ENCODE data around the gene RASL12.
A peak's percentile ranks its signal among the peaks of the same experiment; 100 is the strongest.

RASL12 gene

DNA sequence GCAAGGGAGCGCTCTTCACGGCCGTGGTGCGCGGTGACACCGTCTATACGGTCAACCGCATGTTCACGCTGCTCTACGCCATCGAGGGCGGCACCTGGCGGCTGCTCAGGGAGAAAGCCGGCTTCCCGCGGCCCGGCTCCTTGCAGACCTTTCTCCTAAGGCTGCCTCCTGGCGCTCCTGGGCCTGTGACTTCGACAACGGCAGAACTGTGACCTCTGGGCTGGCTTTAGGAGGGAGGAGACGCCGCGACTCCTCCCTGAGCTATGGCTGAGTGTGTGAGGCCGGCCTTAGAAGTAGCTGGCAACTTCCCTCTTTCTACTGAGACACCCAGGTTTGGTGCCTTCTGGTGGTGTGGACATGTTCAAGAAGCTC is 10.2 kb upstream of the RASL12 start:
- no peak for TF ChIP-seq POLR2AphosphoS5 (IDR thresholded peaks at IDR 0.05; ENCODE audit: low read depth)
- TF ChIP-seq, protein P1, sequence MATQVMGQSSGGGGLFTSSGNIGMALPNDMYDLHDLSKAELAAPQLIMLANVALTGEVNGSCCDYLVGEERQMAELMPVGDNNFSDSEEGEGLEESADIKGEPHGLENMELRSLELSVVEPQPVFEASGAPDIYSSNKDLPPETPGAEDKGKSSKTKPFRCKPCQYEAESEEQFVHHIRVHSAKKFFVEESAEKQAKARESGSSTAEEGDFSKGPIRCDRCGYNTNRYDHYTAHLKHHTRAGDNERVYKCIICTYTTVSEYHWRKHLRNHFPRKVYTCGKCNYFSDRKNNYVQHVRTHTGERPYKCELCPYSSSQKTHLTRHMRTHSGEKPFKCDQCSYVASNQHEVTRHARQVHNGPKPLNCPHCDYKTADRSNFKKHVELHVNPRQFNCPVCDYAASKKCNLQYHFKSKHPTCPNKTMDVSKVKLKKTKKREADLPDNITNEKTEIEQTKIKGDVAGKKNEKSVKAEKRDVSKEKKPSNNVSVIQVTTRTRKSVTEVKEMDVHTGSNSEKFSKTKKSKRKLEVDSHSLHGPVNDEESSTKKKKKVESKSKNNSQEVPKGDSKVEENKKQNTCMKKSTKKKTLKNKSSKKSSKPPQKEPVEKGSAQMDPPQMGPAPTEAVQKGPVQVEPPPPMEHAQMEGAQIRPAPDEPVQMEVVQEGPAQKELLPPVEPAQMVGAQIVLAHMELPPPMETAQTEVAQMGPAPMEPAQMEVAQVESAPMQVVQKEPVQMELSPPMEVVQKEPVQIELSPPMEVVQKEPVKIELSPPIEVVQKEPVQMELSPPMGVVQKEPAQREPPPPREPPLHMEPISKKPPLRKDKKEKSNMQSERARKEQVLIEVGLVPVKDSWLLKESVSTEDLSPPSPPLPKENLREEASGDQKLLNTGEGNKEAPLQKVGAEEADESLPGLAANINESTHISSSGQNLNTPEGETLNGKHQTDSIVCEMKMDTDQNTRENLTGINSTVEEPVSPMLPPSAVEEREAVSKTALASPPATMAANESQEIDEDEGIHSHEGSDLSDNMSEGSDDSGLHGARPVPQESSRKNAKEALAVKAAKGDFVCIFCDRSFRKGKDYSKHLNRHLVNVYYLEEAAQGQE (IDR thresholded peaks at IDR 0.05; ENCODE audit: insufficient replicate concordance, low read depth): no peak
- TF ChIP-seq GABPA (IDR thresholded peaks at IDR 0.05; ENCODE audit: low read depth): no peak
- TF ChIP-seq SPI1 (IDR thresholded peaks at IDR 0.05; ENCODE audit: borderline replicate concordance, low read depth): no peak
- TF ChIP-seq, protein P2, sequence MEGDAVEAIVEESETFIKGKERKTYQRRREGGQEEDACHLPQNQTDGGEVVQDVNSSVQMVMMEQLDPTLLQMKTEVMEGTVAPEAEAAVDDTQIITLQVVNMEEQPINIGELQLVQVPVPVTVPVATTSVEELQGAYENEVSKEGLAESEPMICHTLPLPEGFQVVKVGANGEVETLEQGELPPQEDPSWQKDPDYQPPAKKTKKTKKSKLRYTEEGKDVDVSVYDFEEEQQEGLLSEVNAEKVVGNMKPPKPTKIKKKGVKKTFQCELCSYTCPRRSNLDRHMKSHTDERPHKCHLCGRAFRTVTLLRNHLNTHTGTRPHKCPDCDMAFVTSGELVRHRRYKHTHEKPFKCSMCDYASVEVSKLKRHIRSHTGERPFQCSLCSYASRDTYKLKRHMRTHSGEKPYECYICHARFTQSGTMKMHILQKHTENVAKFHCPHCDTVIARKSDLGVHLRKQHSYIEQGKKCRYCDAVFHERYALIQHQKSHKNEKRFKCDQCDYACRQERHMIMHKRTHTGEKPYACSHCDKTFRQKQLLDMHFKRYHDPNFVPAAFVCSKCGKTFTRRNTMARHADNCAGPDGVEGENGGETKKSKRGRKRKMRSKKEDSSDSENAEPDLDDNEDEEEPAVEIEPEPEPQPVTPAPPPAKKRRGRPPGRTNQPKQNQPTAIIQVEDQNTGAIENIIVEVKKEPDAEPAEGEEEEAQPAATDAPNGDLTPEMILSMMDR (IDR thresholded peaks at IDR 0.05; ENCODE audit: insufficient read depth, low read length): no peak
- peaks cover 5% of the 10 kb centered on the region for H3K27me3 ChIP-seq (ENCODE audit: insufficient read depth, poor library complexity, severe bottlenecking)
- no peak overlapping the region for H3K27ac ChIP-seq (replicated peaks)
- DNase-seq (ENCODE audit: low read depth in 1 of 2, low spot score in 1 of 2): peak; percentile 20 to 54
- H3K4me3 ChIP-seq (replicated peaks; ENCODE audit: insufficient read depth, low read length): no peak overlapping the region

DNA sequence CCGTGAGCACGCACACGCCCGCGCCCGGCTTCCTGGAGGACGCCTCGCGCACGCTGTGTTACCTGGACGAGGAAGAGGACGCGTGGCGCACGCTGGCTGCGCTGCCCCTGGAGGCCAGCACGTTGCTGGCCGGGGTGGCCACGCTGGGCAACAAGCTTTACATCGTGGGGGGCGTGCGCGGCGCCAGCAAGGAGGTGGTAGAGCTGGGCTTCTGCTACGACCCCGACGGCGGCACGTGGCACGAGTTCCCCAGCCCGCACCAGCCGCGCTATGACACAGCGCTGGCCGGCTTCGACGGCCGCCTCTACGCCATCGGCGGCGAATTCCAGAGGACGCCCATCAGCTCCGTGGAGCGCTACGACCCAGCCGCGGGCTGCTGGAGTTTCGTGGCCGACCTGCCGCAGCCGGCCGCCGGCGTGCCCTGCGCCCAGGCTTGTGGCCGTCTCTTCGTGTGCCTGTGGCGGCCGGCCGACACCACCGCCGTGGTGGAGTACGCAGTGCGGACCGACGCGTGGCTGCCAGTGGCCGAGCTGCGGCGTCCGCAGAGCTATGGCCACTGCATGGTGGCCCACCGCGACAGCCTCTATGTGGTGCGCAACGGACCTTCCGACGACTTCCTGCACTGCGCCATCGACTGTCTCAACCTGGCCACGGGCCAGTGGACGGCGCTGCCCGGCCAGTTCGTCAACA is 9.6 kb upstream of the RASL12 start:
- H3K4me3 ChIP-seq (replicated peaks; ENCODE audit: insufficient read depth, low read length): no peak overlapping the region
- H3K27ac ChIP-seq (replicated peaks): no peak overlapping the region
- no peak for DNase-seq (ENCODE audit: low read depth in 1 of 2, low spot score in 1 of 2)
- no peaks in the 10 kb centered on the region for H3K27me3 ChIP-seq (ENCODE audit: insufficient read depth, poor library complexity, severe bottlenecking)
- TF ChIP-seq POLR2AphosphoS5 (IDR thresholded peaks at IDR 0.05; ENCODE audit: low read depth) (no peak), SPI1 (IDR thresholded peaks at IDR 0.05; ENCODE audit: borderline replicate concordance, low read depth) (no peak), GABPA (IDR thresholded peaks at IDR 0.05; ENCODE audit: low read depth) (no peak)
- TF ChIP-seq, protein P2 (IDR thresholded peaks at IDR 0.05; ENCODE audit: insufficient read depth, low read length): no peak
- TF ChIP-seq, protein P1 (IDR thresholded peaks at IDR 0.05; ENCODE audit: insufficient replicate concordance, low read depth): no peak

DNA sequence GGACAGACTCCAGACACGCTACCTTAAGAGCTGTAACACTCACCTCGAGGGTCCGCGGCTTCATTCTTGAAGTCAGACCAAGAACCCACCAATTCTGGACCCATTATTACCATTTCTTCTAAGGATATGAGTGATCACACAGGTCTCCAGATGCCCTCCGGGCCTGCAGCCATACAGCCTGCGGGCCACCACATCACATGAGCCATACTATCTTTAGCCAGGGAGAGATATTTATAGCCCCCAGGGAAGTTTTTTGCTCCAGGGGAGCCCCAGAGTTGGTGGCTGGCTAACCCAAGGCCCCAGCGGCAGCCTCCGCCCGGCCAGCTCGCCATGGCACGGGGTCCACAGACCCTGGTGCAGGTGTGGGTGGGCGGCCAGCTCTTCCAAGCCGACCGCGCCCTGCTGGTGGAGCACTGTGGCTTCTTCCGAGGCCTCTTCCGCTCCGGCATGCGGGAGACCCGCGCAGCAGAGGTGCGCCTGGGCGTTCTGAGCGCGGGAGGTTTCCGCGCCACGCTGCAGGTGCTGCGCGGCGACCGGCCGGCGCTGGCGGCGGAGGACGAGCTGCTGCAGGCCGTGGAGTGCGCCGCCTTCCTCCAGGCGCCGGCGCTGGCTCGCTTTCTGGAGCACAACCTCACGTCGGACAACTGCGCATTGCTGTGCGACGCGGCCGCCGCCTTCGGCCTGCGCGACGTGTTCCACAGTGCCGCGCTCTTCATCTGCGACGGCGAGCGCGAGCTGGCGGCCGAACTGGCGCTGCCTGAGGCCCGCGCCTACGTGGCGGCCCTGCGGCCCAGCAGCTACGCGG is 8.9 kb upstream of the RASL12 start, which contains the start of gene KBTBD13:
KBTBD13 (plus strand) TSS at position 261 of the 805 bp plus-strand sequence; CDS start at position 331, 70 bp downstream.
- DNase-seq (ENCODE audit: low read depth in 1 of 2, low spot score in 1 of 2): no peak

More for the DNA sequence above, 8.9 kb upstream of the RASL12 start, which contains the start of gene KBTBD13:
- Histone ChIP-seq H3K27ac (replicated peaks) (no peak within 1 kb of the TSS), H3K27me3 (ENCODE audit: insufficient read depth, poor library complexity, severe bottlenecking) (no peaks in the 10 kb centered on the region), H3K4me3 (replicated peaks; ENCODE audit: insufficient read depth, low read length) (no peak within 1 kb of the TSS)
- no peak for TF ChIP-seq SPI1 (IDR thresholded peaks at IDR 0.05; ENCODE audit: borderline replicate concordance, low read depth)
- TF ChIP-seq, protein P1 (IDR thresholded peaks at IDR 0.05; ENCODE audit: insufficient replicate concordance, low read depth): no peak
- TF ChIP-seq, protein P2 (IDR thresholded peaks at IDR 0.05; ENCODE audit: insufficient read depth, low read length): no peak
- no peak for TF ChIP-seq GABPA (IDR thresholded peaks at IDR 0.05; ENCODE audit: low read depth)
- TF ChIP-seq POLR2AphosphoS5 (IDR thresholded peaks at IDR 0.05; ENCODE audit: low read depth): no peak
